ENCODE measurements around the gene EN1. TPM values are rescaled to one million over a fixed set of nuclear protein-coding genes. Genes with fewer than 3 reads are reported as not detected.

EN1 gene
- total and polyA plus RNA-seq, 2 donors (not counting 3 experiments of a cell fraction or from before 2014, with no cell fraction given), result not detected

DNA sequence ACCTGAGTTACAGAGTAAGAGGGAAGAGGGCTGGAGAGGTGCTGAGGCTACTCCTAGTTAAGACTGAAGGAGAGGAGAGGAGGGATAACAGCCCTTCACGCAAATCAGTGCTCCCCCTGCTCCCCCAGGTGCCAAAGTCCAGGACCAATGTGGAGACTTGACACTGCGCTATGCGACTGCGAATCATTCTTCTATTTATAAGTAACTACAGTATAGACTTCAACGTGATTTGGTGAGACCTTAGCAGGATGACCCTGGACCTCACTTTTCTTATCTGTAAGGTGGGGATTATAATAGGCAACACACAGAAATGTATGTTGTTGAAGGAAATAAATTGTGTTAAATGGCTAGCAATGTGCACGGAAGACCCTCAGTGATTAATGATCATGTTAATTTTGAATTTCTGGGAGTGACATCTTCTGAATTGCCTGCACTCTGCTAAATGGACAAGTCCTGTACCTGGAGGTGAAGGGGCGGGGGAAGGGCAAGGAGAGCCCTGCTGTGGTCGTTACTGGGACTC, 11.0 kb downstream of the EN1 start:
- Histone ChIP-seq H3K36me3 (ENCODE audit: control insufficient read depth in 2 of 2, extremely low read depth in 1 of 2, insufficient read depth in 2 of 2, low read length in 2 of 2) (no peaks in the 10 kb centered on the region), H3K79me2 (ENCODE audit: control insufficient read depth, insufficient read depth, low read length) (no peaks in the 10 kb centered on the region), H3K9me1 (replicated peaks; ENCODE audit: control insufficient read depth, extremely low read depth, insufficient read depth, low read length) (no peaks in the 10 kb centered on the region), H2AFZ (ENCODE audit: low read depth, low read length) (no peak overlapping the region), H3K9me3 (replicated peaks; ENCODE audit: control insufficient read depth, insufficient read depth, low read length) (no peaks in the 10 kb centered on the region), H3K4me2 (ENCODE audit: insufficient read depth, low read length) (no peak overlapping the region), H3K4me3 (replicated peaks in 1 of 3; ENCODE audit: insufficient read depth in 1 of 3, low read depth in 1 of 3, low read length in 3 of 3) (no peak overlapping the region), H3K4me1 (ENCODE audit: control insufficient read depth, extremely low read depth, insufficient read depth, low read length) (no peaks in the 10 kb centered on the region), H3K9ac (replicated peaks; ENCODE audit: extremely low read depth, insufficient read depth, low read length) (no peak overlapping the region), H4K20me1 (replicated peaks; ENCODE audit: control insufficient read depth, extremely low read depth, insufficient read depth, low read length) (no peaks in the 10 kb centered on the region), H3K27me3 (ENCODE audit: control insufficient read depth in 2 of 2, insufficient read depth in 2 of 2, low read length in 2 of 2) (peaks cover 86 to 93% of the 10 kb centered on the region in 2 experiments), H3K27ac (ENCODE audit: insufficient read depth, low read depth, low read length) (no peak overlapping the region)
- no peak for FAIRE-seq
- DNase-seq (ENCODE audit: low read depth, low spot score), result no peak
- intact Hi-C loops (cut with micrococcal nuclease) (no loop called here), dilution Hi-C loops (cut with MboI; ENCODE audit: extremely low pct_ligation_motif_present, low sequenced_read_pairs) (no loop called here)
- CTCF ChIA-PET, result no interaction called here
- POLR2A ChIA-PET, result no interaction called here
- no TSS peak for BruUV-seq (replicated peaks)
- TF ChIP-seq POLR2A (IDR thresholded peaks at IDR 0.05; ENCODE audit: low read depth, low read length), result no peak
- TF ChIP-seq, protein P1, sequence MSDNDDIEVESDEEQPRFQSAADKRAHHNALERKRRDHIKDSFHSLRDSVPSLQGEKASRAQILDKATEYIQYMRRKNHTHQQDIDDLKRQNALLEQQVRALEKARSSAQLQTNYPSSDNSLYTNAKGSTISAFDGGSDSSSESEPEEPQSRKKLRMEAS (IDR thresholded peaks at IDR 0.05; ENCODE audit: insufficient read depth, insufficient read length), result no peak
- no peak for TF ChIP-seq GATA2 (IDR thresholded peaks at IDR 0.05; ENCODE audit: insufficient read depth, insufficient read length, low read depth, low read length)
- no peak for TF ChIP-seq POLR2AphosphoS5 (IDR thresholded peaks at IDR 0.05; ENCODE audit: insufficient read depth, low read depth, low read length)
- TF ChIP-seq, protein P2, sequence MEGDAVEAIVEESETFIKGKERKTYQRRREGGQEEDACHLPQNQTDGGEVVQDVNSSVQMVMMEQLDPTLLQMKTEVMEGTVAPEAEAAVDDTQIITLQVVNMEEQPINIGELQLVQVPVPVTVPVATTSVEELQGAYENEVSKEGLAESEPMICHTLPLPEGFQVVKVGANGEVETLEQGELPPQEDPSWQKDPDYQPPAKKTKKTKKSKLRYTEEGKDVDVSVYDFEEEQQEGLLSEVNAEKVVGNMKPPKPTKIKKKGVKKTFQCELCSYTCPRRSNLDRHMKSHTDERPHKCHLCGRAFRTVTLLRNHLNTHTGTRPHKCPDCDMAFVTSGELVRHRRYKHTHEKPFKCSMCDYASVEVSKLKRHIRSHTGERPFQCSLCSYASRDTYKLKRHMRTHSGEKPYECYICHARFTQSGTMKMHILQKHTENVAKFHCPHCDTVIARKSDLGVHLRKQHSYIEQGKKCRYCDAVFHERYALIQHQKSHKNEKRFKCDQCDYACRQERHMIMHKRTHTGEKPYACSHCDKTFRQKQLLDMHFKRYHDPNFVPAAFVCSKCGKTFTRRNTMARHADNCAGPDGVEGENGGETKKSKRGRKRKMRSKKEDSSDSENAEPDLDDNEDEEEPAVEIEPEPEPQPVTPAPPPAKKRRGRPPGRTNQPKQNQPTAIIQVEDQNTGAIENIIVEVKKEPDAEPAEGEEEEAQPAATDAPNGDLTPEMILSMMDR (IDR thresholded peaks at IDR 0.05; ENCODE audit: extremely low read depth in 1 of 2, insufficient read depth in 1 of 2, low read depth in 1 of 2, low read length in 2 of 2), result no peak
- TF ChIP-seq EZH2 (IDR thresholded peaks at IDR 0.05; ENCODE audit: borderline replicate concordance, low read depth, low read length, severe bottlenecking), result no peak
- no peak for TF ChIP-seq MYC (IDR thresholded peaks at IDR 0.05; ENCODE audit: low read depth, low read length)
- TF ChIP-seq JUN (IDR thresholded peaks at IDR 0.05; ENCODE audit: borderline replicate concordance, insufficient read depth, insufficient read length, low read depth), result no peak
- no peak for TF ChIP-seq FOS (IDR thresholded peaks at IDR 0.05; ENCODE audit: borderline replicate concordance, insufficient read depth, low read length)

Data from endothelial cell of umbilical vein (primary cell).